GF-D8 (cell line): ENCODE data around the gene MAP4K4.

ENCODE experiments used
- DNase-seq: peaks from one replicate; lab custom pipeline; 2025; lab: John Stamatoyannopoulos, UW

Gene MAP4K4

GRCh38 chr2:101692766-101693165, 4.7 kb upstream of the MAP4K4 start:
- no peak for DNase-seq

DNA sequence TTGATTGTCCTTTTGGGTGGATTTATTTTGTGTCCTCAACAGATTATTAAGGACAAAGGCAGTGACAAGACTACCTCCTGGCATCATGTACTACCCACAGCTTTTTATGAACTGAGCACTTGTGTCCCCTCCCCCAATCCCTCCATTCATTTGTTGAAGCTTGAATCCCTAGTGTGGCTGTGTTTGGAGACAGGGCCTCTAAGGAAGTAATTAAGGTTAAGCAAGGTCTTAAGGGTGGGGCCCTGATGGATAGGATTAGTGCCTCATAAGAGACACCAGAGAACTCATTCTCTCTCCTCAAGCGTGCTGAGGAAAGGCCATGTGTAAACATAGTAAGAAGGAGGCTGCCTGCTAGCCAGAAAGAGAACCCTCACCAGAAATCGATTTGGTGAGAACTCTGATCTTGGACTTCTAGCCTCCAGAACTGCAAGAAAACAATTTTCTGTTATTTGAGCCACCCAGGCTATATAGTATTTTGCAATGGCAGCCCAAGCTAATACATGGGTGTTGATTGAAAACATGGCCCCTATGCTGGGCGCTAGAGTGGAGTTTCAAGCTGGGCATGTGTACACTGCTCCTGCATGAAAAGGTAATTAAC, 3.4 kb upstream of the MAP4K4 start:
- no peak for DNase-seq

- DNase-seq, result no peak
Measured at GRCh38 chr2:101696272-101697123, 1.0 kb upstream of the MAP4K4 start.

DNA sequence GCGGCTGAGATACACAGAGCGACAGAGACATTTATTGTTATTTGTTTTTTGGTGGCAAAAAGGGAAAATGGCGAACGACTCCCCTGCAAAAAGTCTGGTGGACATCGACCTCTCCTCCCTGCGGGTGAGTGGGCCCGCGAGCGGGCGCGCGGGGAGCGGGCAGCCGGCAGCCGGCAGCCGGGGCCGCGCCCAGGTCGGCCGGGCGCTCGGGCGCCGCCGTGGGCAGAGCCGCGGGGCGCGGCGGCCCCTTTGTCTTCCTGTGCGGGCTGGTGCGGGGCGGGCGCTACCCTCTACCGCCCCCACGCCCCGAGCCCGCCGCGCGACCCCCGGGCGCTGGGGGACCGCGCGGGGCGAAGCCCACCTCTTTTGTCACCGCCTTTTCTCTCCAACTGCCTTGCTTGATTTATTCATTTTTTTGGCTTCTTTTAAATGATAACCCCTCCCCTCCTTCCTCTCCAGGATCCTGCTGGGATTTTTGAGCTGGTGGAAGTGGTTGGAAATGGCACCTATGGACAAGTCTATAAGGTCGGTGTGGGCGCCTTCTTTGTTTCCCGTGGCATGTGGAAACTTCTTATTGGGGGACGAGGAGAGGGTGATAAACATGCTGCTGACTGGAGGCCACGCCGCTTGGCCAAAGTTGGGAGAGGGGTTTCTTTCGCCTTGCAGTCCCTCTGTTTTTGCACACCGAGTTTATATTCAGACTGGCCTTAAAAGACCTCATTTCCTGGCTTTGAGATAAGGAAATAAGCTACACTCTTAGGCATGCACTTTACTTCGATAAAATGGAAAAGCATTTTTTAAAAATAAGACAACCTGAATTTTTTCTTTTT, 722 bp downstream of the MAP4K4 start:
- DNase-seq, result no peak

DNA sequence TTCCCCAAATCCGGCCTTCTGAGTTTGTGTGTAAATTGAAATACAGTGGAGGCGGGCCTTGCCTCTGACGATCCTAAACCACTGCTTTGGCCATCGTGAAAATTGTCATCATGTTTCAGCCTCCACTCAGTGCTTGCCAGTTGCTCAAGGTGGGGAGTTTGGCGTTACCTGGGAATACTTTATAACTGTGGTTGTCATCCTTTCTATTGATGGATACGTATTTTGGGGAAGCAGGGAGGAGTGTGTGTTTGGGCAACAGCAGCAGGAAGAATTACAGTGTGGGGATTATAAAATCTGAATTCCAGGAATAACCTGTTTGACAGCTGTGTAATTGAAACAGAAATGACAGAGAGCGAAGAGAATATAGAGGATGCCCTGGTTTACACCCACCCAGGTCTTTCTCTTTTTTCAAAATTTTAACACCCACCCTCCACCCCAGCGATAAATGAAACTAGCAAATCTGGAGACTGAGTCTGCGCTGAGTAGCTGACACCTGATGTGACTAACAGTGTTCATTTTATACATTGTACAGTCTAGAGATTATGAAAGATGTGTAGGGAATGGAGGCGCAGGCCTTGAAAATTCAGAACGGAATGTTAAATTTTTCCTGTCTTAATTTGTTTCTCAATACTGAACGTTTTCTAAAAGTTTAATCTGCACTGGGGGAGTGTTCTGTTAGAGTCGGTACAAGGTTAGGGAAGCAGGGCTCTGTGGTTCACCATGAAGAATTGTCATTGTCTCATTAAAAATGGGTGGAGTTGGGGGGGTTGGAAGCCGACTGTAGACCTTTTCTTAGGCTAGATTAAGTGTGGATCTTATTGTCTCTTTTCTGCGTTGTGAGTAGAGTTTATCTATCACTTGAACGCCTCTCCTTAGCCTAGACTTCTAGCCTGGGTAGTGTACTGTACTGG, 1.6 kb downstream of the MAP4K4 start:
- DNase-seq, result no peak

- DNase-seq, result no peak
Measured at GRCh38 chr2:101699755-101700461, 2.4 kb downstream of the MAP4K4 start.

DNA sequence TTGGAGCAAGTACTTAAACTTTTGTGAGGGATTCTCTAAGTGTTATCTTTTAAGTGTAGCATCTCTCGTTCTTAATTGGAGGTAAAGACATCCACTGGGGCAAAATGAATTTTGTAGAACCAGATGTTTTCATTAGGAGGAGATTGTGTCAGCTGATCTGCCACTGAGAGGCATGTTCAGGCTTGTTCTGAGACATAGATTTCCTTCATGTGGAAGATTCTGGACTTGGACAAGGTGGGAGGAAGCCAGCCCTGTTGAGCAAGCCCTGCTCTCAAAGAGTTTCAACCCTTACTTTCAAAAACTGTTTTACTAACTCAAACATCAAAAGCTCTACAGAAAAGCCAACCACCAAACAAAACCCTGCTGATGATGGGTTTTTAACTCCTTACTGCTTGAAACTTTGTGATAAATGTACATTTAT, 6.5 kb downstream of the MAP4K4 start:
- no peak for DNase-seq

DNA sequence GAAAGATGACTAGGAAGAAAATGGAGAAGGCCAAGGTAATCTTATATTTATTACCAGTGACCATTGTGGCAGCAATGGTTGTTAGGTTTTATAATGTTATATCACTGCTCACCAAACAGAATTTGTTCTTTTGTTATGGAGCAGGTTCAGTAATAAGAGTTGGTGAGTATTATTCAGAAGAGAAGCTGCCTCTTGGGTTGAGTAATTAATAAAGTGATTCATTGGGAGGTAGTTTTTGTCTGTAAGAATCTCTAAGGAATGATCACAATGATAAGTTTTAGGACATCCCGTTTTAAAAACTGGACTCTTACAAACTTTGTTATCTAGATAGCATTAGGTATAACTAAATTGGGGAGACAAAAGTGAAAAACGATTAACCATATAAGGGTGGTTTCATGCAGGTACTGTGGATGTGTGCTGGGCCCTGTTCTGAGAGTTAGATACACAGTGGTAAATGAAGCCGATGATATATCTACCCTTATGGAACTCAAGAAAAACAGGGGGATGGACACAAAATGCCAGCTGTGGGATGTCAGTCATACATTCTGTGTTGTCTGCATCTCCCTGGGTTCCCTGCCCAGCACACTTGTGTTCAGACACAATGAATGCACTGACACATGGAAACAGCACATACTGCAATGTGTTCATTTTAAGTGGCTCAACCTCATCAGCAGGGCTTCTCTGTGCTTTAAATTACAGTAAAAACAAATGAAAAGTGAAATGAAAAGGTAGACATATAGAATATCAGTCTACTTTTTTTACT, 7.5 kb downstream of the MAP4K4 start:
- no peak for DNase-seq

- DNase-seq, result no peak
Measured at GRCh38 chr2:101706121-101706818, 8.8 kb downstream of the MAP4K4 start.

DNA sequence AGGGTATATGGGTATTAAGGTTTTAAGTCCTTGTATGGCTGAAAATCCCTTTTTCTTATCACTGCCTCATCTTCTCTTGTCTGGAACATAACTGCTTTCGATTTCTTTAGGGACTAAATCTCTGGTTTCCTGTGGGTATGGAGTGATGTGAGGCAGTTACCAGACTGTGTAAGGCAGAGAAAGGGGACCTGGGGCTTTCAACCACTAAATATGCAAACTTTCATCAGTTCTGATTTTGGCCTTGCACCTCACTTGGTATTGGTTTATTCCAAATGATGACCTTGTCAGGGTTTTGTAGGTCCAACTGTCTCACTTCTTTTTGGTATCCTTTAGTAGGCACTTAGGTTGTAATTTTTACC, 9.3 kb downstream of the MAP4K4 start:
- DNase-seq, result no peak

- DNase-seq, result no peak
Measured at GRCh38 chr2:101710036-101710435, 12.5 kb downstream of the MAP4K4 start.

GRCh38 chr2:101710471-101711318, 13.2 kb downstream of the MAP4K4 start:
- no peak for DNase-seq

GRCh38 chr2:101714118-101714517, 16.6 kb downstream of the MAP4K4 start:
- peak; percentile 52 for DNase-seq

DNA sequence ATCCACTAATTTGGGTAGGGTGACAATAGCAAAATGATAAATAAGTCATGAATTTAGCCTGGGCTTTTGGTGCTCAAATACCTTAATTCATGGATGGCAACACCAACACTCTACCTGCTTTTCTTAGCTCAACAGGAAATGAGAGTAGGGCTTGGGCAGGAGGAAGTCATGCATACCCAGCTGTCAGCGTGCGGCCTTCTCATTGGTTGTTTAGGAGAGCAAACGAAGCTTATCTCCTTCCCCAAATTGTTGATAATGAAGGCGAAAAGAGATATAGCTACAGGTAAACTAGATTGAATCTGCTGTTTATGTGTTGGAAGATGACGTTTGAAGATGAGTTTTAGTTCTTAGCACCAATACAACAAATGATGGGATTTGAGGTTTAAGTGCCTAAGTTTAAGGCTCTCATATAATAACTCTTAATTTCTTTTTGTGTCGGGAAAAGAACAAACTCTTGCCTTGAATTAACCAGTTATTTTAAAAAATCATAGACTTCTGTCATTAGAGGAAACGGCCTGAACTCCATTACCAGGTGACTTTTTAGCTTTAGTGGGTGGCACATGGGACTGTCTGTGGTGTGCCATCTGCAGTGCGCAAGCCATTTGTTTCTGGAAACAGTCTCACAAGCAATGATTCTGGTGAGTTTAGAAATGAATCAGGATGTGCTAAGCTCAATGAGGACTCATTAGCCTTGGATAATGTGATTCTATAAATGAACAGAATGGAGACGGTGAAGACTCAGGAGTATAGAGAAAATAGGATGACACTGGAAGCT, 19.8 kb downstream of the MAP4K4 start:
- DNase-seq, result no peak

DNA sequence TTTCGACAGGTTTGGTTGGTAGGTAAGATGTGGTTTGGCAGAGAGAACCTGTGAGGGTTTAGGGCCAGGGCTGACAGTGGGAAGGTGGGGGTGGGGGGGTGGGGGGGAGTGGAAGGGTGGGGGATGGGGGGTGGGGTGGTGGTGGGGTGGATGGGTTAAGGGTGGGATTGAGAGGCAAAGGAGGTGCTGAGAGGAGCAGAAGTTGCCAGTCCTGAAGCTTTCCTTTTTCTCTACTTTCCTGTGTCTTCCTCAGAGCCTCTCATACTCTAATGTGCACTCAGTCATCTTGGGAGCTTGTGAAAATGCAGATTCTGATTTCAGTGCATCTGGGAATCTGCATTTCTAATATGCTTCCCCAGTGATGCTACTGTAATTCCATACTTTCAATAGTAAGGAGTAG, 21.0 kb downstream of the MAP4K4 start:
- no peak for DNase-seq

- DNase-seq, result no peak
Measured at GRCh38 chr2:101718993-101719571, 21.6 kb downstream of the MAP4K4 start.

DNA sequence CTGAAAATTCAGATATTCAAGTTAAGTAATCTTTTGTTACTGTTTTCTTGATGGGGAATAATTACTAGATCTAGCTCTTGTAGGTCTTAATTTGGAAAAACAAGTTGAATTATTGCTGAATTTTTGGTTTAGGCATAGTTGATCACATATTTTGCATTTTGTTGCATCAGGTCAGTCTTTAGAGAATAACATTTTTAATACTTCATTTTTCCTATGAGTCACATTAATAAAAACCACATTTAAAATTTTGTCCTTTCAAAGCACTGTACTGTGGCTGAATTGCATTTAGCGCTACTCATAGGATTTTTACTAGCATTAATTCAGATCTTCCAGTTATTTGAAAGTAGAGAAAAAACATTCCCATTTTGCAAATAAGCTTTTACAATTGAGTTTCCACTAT, 23.2 kb downstream of the MAP4K4 start:
- no peak for DNase-seq

- DNase-seq, result no peak
Measured at GRCh38 chr2:101722864-101723263, 25.4 kb downstream of the MAP4K4 start.
